Activated CD4-positive, CD25-positive, alpha-beta regulatory T cell treated with anti-CD3 and anti-CD28 coated beads, Interleukin-2, amount 50 U/mL, for 24 hours (primary cell): ENCODE measurements around the gene MDGA2.
"Not testable (repeated sequence)": the region's sequence is repeated elsewhere in the genome, so short reads cannot be mapped to it uniquely, and the experiment has no call there.

Source experiments
- ATAC-seq, 2 donors: fragments of 150-1000 bp; cut with Tn5 transposase; one replicate each; pipeline ENCODE4 v1.10.0; 2021; ENCODE audit warnings: mild to moderate bottlenecking in 1 of 2, moderate library complexity in 1 of 2

The MDGA2 gene

DNA sequence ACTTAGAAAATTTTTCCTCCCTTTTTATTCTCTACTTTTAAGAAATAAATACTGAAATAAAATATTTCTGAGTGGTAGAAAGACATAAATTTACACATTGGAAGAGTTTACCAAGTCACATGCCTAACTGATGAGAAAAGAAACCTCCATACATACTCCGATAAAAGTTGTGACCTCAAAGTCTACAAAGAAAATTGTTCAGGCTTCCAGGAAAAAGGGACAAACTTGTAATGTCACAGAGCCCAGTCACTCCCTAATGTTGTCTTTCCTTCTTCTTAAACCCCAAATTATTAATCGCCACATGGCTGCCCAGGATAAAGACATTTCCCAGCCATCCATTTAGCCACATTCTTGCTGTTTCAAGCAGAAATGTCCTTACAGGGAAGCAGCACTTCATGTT lies 455.3 kb downstream of the MDGA2 start:
- no peak for ATAC-seq

DNA sequence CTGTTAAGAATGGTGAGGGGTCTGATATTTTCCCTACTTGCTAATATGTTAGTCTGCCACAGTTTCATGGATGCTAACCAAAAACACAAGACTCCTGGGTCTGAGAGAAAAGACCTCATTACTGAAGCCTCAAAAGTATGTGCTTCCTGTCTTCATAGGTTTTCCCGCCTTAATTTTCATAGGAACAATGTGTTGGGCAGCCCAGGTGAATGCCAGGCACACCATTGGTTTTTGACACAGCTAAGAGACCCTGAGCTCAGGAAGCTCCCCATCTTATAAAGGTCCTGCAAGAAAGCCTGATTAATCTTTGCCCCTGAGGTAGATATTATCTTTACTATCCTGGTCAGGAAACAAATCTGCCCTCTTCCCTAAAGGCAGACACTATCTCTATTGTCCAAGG lies 464.1 kb downstream of the MDGA2 start:
- ATAC-seq, result no peak

DNA sequence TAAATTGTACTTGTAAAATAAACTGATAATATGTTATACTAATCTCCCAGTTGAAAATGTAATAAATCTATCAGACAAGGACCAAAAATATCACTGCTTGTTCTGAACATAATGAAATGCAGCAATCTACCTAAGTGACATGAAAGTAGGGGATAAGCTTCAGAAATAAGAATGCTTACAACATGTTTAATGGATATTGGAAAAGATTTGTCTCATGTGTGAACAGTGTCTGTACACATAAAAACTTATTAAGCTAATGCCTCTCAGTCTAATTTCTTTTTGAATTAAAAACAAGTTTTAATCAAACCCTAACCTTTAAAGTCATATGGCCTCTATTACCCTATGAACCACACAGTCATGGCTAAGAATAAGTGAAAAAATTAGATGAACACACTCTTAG lies 465.3 kb downstream of the MDGA2 start:
- ATAC-seq, result no peak

DNA sequence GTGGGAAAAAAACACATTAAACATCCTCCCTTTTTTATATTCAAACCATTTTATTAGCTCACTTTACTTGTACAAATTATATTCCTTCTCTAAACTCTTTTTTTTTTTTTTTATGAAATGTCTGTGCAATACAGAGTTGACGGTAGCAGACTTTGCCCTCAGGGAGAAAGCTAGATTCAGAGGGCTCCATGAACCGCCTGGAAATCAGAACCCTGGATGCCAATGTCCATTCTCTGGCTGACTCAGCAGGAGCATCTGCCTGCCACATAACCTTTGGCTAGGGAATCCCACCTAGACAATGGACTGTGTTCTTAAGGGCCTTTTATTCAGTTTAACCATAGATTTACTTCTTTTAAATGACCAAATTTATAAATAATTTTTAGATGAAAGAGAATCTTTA lies 467.0 kb downstream of the MDGA2 start:
- ATAC-seq, result no peak

DNA sequence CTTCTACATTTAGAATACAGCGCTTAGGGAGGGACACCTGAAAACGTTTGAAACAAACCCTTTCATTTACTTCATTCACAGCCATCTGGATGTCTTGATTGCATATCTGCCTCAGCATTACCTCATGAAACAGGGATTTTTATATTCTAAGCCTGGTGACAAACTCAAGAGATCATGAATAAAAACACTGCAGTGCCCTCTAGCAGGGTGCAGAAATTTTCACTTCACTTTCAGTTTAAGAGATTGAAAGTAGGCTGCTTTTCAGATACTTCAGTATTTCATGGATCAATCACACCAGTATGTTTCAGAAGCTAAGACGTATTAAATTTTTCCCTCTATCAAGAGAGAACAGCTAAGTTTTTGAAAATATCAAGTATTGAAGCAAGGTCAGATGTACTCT lies 467.8 kb downstream of the MDGA2 start:
- ATAC-seq, result no peak

DNA sequence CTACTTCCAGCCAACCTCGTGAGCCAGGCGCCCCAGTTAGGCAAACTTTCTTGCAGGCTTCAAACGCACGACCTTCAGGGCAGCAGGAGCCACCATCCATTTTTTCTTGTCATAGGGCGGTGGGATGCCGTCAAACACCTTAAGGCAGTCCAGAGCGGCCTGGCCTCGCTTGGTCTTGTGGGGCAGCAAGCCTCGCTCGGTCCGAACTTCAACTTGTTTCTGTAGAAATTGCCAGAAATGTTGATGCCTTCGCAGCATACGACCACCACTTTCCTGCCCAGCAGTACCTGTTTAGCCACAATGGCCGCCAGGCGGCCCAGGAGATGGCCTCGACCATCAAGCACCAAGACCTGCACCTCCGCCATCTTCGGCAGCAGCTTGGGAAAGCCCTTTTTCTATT lies 474.7 kb downstream of the MDGA2 start:
- ATAC-seq, result no peak

DNA sequence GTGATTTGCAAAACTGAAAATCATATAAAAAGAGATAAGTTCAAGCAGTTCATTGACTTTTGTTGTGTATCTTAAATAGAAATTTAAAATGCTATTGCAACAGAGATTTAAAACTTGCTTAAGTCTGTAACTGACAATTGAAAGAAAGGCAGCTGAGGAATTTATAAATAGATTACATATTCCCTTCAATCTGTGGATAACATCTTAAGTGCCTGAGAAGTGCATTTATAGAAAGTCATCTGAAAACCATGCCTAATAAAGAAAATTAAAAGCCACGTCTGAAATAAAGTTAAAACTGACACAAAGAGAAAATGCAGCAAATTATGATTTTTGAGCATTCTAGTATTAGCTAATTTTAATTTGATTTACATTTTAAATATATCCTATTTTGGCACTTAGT lies 479.8 kb downstream of the MDGA2 start:
- ATAC-seq, result no peak

DNA sequence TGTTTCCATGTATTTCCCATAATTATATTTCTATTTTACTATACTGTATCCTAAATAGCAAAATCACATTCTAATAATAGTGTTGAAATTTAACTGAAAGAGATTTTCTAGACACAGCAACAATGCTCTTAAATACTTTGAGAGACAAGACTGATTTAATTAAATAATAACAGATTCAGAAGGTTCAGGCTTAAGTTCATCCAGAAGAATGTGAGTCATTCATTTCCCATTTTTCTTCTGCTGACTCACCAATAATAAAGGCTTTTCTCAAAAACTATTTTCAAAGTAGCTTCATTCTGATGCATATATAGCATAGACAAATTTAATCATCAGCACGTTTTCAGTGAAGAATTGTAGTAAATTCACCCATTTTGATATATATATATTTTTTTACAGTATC lies 481.4 kb downstream of the MDGA2 start:
- ATAC-seq, result no peak

DNA sequence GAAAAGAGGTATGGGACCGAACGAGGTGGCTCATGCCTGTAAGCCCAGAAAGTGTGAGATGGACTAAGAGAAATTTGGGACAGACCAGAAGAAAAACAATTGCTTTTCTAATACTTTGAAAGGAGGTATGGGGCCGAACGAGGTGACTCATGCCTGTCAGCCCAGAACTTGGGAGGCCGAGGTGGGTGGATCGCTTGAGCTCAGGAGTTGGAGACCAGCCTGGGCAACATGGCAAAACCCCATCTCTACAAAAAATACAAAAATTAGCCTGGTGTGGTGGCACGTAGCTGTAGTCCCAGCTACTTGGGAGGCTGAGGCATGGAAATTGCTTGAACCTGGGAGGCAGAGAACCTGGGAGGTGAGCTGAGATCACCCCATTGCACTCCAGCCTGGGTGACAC lies 483.2 kb downstream of the MDGA2 start:
- not testable (repeated sequence) for ATAC-seq

DNA sequence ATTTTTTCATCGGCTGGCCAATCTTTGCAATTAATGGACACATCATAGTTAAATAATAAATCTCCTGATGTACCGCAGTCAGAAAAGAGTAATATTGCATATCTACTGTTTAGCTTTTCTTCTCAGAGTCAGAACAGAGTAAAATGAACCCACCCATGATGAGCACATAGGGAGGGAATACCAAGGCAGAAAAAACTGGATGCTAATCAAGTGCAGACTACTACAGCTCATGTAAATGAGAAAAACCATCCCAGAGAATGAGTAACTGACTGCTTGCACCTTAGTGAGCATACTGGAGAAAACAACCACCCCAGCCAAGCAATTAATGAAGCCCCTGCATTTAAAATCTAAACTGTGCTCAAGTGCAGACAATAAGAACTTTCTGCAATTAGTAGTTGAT lies 483.7 kb downstream of the MDGA2 start:
- no peak for ATAC-seq

DNA sequence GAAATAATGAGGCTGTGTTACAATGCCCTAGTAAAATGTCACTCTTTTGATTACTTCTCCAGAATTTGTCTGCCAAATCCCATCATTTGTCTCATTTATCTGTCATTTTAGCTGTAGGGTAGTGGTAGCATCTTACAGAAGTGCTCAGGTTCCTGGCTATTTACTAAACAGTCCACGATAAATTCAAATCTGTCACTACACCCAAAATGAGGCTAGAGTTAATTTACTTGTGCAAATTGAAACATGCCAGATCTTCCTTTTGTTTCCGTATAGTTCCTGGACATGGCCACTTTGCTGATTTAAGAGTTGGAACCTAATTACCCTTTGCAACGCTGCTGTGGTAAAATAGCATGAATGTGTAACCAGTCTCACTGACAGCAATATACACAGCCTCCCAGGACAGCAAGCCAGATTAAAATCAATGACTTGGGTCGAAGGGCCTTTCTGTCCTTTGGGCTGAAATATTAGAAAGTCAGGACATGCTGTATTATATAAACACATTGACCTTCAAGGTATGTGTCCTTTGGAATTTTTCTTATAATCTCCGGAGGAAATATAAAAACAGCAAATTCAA lies 485.4 kb downstream of the MDGA2 start:
- ATAC-seq, result no peak

DNA sequence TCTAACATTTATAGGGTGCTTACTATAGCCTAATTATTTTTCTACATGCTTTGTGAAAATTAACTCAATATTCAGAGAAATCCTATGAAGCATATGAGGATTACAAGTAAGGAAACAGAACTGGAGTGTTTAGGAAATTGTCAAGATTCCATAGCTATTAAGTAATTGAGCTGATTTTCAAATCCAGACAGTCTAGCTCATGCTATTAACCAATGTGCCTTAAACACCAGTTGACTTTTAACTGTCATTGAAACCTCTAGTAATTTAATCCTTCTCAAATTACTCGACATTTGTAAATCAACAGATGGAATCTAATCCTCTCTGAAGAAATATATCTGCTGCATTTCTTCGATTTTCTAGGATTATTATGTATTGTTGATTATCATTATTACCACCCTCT lies 488.9 kb downstream of the MDGA2 start:
- ATAC-seq, result no peak

DNA sequence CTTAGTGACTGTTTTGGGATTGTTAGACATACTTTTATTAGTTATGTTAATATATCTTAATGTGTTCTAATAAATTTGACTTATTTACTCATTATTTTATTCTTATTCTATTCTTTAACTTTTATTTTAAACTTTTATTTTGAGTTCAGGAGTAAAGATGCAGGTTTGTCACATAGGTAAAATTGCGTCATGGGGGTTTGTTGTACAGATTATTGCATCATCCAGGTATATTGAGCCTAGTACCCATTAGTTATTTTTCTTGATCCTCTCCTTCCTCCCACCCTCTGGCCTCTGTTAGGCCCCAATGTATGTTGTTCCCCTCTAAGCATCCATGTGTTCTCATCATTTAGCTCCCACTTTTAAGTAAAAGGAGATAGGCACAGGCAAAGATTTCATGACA lies 495.5 kb downstream of the MDGA2 start:
- ATAC-seq, result no peak

DNA sequence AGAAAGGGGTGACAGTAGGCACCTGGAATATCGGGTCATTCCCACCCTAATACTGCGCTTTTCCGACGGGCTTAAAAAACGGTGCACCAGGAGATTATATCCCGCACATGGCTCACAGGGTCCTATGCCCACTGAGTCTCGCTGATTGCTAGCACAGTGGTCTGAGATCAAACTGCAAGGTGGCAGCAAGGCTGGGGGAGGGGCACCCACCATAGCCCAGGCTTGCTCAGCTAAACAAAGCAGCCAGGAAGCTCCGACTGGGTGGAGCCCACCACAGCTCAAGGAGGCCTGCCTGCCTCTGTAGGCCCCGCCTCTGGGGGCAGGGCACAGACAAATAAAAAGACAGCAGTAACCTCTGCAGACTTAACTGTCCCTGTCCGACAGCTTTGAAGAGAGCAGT lies 503.5 kb downstream of the MDGA2 start:
- not testable (repeated sequence) for ATAC-seq

DNA sequence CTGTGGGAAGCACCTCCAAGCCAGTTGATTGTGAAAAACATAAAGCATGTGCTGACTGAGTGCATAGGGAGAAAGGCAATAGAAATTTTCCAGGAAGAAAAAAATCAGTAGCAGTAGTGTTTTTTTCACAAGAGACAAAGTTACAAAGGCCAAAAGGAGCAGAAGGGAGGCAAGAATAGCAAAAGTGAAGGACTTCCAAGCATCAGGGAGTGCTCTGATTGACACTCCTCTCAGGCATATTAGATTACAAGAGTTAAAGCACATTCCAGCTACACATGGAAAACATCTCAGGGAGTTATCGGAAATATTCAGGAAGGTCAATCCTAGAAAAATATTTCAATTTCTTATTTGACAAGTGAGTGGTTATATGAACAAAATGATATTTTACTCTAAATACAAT lies 508.0 kb downstream of the MDGA2 start:
- no peak for ATAC-seq

DNA sequence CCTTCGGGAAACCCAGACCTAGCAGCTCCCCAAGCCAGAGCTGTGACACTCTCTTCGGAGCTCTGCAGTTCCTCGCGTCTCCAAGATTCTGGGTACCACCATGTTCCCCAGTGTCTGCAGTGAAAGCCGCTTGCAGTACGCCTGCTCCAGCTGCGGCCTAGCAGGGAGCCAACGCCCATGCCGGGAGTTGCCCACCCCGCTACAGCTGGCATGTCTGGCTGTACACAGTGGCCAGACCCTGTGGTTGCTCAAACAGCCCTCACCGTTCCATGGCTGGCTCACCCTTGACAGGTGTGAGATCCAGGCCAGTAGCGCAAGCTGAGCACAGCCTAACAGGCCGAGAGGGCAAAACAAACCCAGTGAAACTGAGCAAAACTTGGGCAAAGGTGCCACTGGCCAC lies 520.0 kb downstream of the MDGA2 start:
- no peak for ATAC-seq

DNA sequence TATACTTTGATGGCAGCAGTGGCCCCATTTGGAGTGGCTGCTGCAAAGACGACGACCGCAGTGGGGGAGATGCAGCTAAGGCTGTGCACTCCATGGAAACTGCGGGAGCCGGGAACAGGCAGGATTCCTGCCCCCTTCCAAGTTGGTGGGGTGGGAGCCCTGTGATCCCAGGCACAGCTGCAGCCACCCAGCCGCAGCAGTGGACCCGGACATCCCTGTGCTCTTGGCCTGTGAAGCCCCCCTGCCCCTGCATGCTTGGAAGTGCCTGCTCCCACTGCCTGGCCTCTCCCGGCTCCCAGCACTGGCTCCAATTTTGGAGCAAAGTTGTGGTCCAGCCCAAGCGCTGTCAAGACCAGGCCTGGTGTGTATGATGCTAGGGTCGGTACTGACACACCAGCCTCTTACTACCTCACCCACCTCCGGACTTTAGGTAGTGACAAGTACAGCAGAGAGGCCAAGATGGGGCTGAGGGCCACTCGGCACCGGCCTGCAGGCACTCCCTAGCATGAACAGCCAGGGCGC lies 521.1 kb downstream of the MDGA2 start:
- no peak for ATAC-seq

DNA sequence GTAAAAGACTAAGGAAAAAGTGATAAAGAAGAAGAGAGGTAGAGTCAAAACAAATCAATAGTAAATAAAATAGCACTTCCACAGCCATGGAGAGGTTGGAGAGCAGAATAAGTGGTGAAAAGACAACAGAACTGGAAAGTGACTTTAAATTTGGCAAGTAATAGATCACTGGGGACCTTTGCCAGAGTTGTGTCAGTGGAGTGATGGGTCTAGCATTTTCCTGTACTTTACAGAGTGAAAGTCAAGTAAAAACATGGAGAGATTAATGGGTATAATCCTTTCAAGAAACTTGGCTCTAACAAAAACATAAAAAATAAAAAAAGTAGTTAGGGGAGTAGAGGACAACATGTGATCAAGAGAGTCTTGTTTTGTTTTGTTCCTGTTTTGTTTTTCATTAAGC lies 521.7 kb downstream of the MDGA2 start:
- ATAC-seq, result no peak

DNA sequence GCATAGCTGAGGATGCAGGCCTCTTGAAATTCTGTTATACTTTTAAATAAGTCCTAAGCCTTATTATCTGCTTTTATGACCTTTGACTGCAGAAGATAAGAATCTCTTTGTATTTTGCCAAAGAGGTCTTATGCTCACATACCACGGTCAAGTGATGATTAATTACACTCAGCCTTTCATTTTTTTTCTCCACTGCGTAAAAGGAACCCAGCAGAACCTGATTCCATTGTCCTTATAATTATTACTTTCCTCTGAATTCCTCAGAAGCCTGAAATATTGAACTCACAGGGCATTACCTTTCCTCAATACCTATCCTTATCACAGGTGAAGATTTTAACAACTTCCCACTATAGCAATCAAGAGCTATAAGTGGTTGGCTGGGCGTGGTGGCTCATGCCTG lies 525.1 kb downstream of the MDGA2 start:
- no peak for ATAC-seq

DNA sequence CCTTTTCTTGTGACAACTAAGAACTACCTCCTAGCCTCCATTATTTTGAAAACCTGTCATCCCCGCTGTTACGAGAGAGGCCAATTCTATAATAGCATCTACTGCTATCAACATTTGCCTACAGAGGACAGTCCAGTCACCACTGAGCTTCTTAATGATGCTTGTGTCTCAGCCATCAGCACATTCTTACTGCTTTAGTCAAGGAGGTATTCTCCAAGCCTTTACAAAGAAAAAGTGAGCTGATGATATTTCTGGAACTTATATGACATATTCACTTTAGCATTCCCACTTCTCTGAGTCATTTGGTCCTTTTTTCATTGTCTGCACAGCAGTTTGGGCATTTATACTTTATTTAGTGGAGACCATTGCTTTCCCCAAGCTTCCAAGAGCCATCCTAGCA lies 526.1 kb downstream of the MDGA2 start:
- ATAC-seq, result no peak

DNA sequence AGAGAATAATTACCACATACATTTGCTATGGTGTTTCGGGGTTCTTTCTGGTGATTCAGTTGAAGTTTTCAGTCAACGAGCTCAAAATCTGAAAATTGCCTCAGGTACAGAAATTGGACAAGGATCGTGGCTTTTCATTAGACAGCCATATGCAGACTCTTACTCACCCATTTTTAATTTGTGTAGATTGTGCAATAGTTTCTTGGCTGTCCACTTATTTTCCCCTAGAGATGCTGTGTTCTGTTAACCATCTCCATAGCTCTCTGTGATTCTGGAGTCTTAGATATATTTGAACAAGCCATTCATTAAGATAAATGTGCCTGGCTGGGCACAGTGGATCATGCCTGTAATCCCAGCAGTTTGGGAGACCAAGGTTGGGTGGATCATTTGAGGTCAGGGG lies 526.7 kb downstream of the MDGA2 start:
- no peak for ATAC-seq

DNA sequence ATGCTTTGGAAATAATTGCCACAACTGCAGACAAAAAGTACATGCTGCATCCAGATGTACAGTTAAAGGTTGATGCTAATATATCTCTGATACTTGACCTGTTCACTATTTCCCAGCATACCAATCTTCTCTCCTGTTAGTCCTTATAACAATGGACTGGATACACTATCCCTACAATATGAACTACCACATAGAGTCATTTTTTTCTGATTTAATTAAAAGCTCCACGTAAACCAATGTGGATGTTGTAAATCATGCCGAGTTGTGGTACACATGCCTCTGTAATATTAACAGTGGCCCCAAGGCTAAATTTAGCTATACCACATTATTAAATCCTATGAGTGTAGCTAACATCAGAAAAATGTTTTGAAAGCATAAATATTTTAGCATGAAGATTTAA lies 554.8 kb downstream of the MDGA2 start:
- no peak for ATAC-seq

DNA sequence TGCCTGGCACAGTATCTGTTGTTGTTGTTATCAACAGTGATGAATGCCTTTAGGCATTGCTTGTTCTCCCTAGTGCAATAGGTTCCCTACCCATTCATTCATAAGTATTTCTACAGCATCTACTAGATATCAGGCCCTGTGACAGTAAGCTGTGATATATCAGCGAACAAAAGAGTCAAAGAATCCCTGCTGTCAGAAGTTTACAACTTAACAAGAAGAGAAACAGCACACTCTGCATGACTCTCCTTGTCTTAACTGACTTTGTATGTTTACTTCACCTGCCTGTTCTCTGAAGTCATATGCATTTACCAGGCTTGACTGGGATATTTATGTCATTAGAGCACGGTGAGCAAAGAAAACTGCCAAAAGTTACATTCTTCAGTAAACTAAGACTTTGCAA lies 571.6 kb downstream of the MDGA2 start:
- no peak for ATAC-seq

DNA sequence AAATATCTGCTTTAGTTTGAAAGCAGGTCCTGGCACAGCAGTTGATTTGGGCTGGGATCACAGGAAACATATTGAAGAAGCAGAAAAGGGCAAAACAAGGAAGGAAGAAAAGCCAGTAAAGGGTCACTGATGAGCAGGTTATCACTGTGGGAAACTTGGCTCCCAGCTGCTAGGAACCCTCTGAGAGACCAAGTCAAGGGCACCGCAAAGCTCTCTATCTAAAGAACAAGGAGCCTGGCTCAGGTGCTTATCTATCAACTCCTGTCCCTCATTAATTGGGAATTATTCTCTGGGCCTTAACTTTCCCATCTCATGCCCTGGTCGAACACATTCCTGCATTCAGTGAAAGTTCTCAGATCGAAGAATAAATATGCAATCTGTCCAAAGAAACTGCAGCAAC lies 572.9 kb downstream of the MDGA2 start:
- no peak for ATAC-seq

DNA sequence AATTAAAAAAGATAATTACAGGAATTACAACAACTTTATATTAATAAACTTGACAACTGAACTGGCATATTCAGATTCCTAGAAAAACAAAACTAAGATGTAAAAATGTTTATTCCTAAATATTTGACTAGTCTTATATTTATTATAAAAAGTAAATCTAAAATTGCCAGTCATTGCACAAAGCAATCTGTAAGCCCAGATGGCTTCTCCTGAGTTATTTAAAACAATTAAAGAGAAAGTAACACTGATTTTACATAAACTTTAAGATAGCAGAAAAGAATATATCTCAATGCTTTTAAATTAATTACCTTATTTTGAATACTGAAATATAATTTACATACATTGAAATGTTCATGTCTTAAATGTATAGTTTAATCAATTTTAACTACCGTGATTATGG lies 589.7 kb downstream of the MDGA2 start:
- ATAC-seq, result no peak

DNA sequence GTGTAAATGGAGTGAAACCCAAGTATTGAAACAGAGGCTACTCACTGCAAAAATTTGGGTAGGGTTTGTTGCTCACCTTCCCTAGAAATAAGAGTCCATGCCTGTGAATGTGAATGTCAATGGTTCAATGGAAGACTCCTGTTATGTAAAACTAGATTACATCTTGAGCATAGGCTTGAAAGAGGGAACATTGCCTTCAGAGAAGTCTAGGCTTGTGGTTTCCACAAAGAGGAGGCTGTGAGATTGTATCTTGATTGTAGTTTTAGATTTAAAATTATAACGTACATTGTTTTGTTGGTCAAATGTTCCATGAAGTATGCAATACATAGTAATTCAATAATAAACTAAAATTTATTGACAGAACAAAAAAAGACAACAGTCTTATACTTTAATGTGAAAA lies 610.1 kb downstream of the MDGA2 start:
- ATAC-seq, result no peak
